ENCODE data around the gene XYLT2.

XYLT2 gene

DNA sequence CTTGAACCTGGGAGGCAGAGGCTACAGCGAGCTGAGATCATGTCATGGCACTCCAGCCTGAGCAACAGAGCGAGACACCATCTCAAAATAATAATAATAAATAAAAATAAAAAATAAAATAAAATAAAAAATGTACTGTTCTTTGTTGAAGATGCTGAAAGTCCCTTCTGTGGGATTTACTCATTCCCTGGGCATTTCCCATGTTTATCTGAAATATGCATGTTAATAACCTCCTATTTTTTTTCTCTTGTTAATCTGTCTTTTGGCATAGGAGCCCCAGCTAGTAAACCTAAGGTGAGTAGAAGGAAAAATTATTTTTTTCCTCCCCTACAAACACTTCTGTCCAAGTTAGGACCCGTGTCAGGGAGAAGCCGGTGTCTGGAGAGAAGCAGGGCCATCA, 37.3 kb upstream of the XYLT2 start:
- no peak for TF ChIP-seq EGR1 (IDR thresholded peaks at IDR 0.05)
- TF ChIP-seq, protein P1, sequence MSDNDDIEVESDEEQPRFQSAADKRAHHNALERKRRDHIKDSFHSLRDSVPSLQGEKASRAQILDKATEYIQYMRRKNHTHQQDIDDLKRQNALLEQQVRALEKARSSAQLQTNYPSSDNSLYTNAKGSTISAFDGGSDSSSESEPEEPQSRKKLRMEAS (IDR thresholded peaks at IDR 0.05), result no peak
- no peak for TF ChIP-seq CEBPB (IDR thresholded peaks at IDR 0.05)
- no peak for TF ChIP-seq CREB1 (IDR thresholded peaks at IDR 0.05; ENCODE audit: low read depth)
- TF ChIP-seq TCF12 (IDR thresholded peaks at IDR 0.05; ENCODE audit: low read depth), result no peak
- no peak for TF ChIP-seq TEAD4 (IDR thresholded peaks at IDR 0.05)
- no peak for TF ChIP-seq RAD21 (IDR thresholded peaks at IDR 0.05; ENCODE audit: low read depth)
- TF ChIP-seq NFIC (IDR thresholded peaks at IDR 0.05), result no peak
- no peak for TF ChIP-seq YY1 (IDR thresholded peaks at IDR 0.05; ENCODE audit: low read depth)
- no peak for TF ChIP-seq USF1 (IDR thresholded peaks at IDR 0.05)
- no peak for TF ChIP-seq EP300 (IDR thresholded peaks at IDR 0.05; ENCODE audit: borderline replicate concordance)
- TF ChIP-seq, protein P2, sequence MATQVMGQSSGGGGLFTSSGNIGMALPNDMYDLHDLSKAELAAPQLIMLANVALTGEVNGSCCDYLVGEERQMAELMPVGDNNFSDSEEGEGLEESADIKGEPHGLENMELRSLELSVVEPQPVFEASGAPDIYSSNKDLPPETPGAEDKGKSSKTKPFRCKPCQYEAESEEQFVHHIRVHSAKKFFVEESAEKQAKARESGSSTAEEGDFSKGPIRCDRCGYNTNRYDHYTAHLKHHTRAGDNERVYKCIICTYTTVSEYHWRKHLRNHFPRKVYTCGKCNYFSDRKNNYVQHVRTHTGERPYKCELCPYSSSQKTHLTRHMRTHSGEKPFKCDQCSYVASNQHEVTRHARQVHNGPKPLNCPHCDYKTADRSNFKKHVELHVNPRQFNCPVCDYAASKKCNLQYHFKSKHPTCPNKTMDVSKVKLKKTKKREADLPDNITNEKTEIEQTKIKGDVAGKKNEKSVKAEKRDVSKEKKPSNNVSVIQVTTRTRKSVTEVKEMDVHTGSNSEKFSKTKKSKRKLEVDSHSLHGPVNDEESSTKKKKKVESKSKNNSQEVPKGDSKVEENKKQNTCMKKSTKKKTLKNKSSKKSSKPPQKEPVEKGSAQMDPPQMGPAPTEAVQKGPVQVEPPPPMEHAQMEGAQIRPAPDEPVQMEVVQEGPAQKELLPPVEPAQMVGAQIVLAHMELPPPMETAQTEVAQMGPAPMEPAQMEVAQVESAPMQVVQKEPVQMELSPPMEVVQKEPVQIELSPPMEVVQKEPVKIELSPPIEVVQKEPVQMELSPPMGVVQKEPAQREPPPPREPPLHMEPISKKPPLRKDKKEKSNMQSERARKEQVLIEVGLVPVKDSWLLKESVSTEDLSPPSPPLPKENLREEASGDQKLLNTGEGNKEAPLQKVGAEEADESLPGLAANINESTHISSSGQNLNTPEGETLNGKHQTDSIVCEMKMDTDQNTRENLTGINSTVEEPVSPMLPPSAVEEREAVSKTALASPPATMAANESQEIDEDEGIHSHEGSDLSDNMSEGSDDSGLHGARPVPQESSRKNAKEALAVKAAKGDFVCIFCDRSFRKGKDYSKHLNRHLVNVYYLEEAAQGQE (IDR thresholded peaks at IDR 0.05; ENCODE audit: low read depth), result no peak
- TF ChIP-seq TAF1 (IDR thresholded peaks at IDR 0.05; ENCODE audit: low read depth), result no peak
- TF ChIP-seq ZBTB7A (IDR thresholded peaks at IDR 0.05; ENCODE audit: low read depth), result no peak
- TF ChIP-seq FOXM1 (IDR thresholded peaks at IDR 0.05; ENCODE audit: borderline replicate concordance, low read depth), result no peak

DNA sequence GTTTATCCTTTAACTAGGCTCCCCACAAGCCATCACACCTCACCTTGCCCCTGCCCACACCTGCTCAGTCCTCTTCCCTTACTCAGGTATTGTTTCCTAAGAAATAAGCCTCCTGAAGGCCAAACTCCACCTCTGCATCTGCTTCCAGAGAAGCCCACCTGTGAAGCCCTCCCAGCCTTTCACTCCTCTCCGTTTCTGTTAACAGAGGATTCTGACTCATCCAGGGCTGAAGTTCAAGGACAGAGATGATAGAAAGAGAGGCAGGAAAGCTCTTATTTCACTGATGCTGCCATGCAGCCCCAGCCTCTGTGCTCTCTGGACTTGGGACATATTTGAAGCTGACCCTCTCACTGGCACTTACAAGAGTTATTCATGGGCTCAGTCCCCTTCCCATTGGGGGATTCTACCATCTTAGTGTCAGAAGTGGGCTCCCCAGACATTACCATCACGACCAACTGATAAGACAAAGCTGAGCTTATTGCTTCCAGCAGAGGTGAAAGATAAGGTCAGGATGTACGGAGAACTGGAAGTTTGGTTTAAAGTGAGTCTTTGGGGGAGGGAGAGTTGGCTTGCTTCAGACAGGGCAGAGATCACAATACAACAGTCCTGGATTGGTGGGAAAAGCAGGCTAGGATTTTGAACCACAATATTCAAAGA, 35.3 kb upstream of the XYLT2 start:
- no peak for TF ChIP-seq TEAD4 (IDR thresholded peaks at IDR 0.05)
- TF ChIP-seq CEBPB (IDR thresholded peaks at IDR 0.05), result no peak
- TF ChIP-seq USF1 (IDR thresholded peaks at IDR 0.05), result no peak
- TF ChIP-seq EP300 (IDR thresholded peaks at IDR 0.05; ENCODE audit: borderline replicate concordance), result no peak
- TF ChIP-seq ZBTB7A (IDR thresholded peaks at IDR 0.05; ENCODE audit: low read depth), result no peak
- TF ChIP-seq YY1 (IDR thresholded peaks at IDR 0.05; ENCODE audit: low read depth), result no peak
- TF ChIP-seq TCF12 (IDR thresholded peaks at IDR 0.05; ENCODE audit: low read depth), result no peak
- no peak for TF ChIP-seq TAF1 (IDR thresholded peaks at IDR 0.05; ENCODE audit: low read depth)

DNA sequence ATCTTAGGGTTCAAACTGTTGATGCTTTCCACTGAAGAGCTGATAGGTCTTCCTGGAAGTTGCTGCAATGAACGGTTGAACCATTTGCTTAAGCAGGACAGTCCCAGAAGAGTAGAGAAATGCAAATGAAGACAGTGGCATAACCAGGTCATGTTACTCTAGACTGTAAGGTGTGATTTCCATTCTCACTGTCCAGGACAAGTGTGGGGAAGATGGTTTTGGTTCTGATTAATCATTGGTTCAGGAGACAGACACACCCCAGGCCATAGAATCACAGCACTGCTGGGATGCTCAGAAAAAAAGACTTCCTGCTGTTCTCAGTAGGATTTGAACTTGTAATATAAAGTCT, 34.8 kb upstream of the XYLT2 start:
- TF ChIP-seq TEAD4 (IDR thresholded peaks at IDR 0.05) (no peak), NFIC (IDR thresholded peaks at IDR 0.05) (no peak), CREB1 (IDR thresholded peaks at IDR 0.05; ENCODE audit: low read depth) (no peak), FOXM1 (IDR thresholded peaks at IDR 0.05; ENCODE audit: borderline replicate concordance, low read depth) (no peak), YY1 (IDR thresholded peaks at IDR 0.05; ENCODE audit: low read depth) (no peak), RAD21 (IDR thresholded peaks at IDR 0.05; ENCODE audit: low read depth) (no peak), USF1 (IDR thresholded peaks at IDR 0.05) (no peak), CEBPB (IDR thresholded peaks at IDR 0.05) (no peak), ZBTB7A (IDR thresholded peaks at IDR 0.05; ENCODE audit: low read depth) (no peak), TCF12 (IDR thresholded peaks at IDR 0.05; ENCODE audit: low read depth) (no peak), EP300 (IDR thresholded peaks at IDR 0.05; ENCODE audit: borderline replicate concordance) (no peak), EGR1 (IDR thresholded peaks at IDR 0.05) (no peak)
- TF ChIP-seq, protein P2 (IDR thresholded peaks at IDR 0.05; ENCODE audit: low read depth), result no peak
- TF ChIP-seq, protein P1 (IDR thresholded peaks at IDR 0.05), result no peak

DNA sequence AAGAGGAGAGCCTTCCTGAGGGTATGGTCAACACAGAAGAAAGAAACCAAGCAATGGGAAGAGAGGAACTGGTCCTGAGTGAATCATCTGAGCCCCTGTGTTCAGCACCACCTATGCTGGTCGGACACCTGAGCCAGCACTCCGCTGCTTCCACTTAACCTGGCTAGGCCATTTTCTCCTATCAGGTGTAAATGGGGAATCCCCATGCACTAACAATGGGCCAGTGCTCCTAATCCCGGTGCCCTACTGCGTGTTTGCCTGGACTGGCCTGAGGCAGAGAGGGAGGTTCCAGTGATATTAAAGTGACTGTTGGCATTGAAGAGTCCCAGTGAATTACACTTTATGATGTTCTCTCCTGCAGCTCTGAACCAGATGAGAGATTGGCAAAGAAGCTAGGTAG, 34.4 kb upstream of the XYLT2 start:
- no peak for TF ChIP-seq EP300 (IDR thresholded peaks at IDR 0.05; ENCODE audit: borderline replicate concordance)
- no peak for TF ChIP-seq EGR1 (IDR thresholded peaks at IDR 0.05)
- no peak for TF ChIP-seq YY1 (IDR thresholded peaks at IDR 0.05; ENCODE audit: low read depth)
- TF ChIP-seq, protein P2 (IDR thresholded peaks at IDR 0.05; ENCODE audit: low read depth), result no peak
- no peak for TF ChIP-seq RAD21 (IDR thresholded peaks at IDR 0.05; ENCODE audit: low read depth)
- TF ChIP-seq TAF1 (IDR thresholded peaks at IDR 0.05; ENCODE audit: low read depth), result no peak
- no peak for TF ChIP-seq TEAD4 (IDR thresholded peaks at IDR 0.05)
- TF ChIP-seq USF1 (IDR thresholded peaks at IDR 0.05), result no peak
- no peak for TF ChIP-seq TCF12 (IDR thresholded peaks at IDR 0.05; ENCODE audit: low read depth)
- no peak for TF ChIP-seq NFIC (IDR thresholded peaks at IDR 0.05)
- TF ChIP-seq, protein P1 (IDR thresholded peaks at IDR 0.05), result no peak
- no peak for TF ChIP-seq FOXM1 (IDR thresholded peaks at IDR 0.05; ENCODE audit: borderline replicate concordance, low read depth)
- no peak for TF ChIP-seq CREB1 (IDR thresholded peaks at IDR 0.05; ENCODE audit: low read depth)
- TF ChIP-seq CEBPB (IDR thresholded peaks at IDR 0.05), result no peak
- no peak for TF ChIP-seq ZBTB7A (IDR thresholded peaks at IDR 0.05; ENCODE audit: low read depth)
